ENCODE measurements around the gene DNASE1L1.
A peak's percentile ranks its signal among the peaks of the same experiment; 100 is the strongest.

The DNASE1L1 gene

GRCh38 chrX:154380153-154380552 is 28.9 kb downstream of the DNASE1L1 start:
- Histone ChIP-seq H3K27me3 (replicated peaks; ENCODE audit: control insufficient read depth, insufficient read depth, low read length) (no peaks in the 10 kb centered on the region), H3K36me3 (ENCODE audit: control insufficient read depth, insufficient read depth, low read length) (peaks cover 1% of the 10 kb centered on the region), H3K4me3 (replicated peaks; ENCODE audit: low read depth, low read length) (peak overlapping the region; percentile 78)
- TF ChIP-seq CTCF (IDR thresholded peaks at IDR 0.05; ENCODE audit: insufficient read depth, low read length, poor library complexity, severe bottlenecking): no peak
- no peak for DNase-seq (ENCODE audit: extremely low read depth, insufficient read length)

- Histone ChIP-seq H3K4me3 (replicated peaks; ENCODE audit: low read depth, low read length) (peak overlapping the region; percentile 78), H3K36me3 (ENCODE audit: control insufficient read depth, insufficient read depth, low read length) (peaks cover 1% of the 10 kb centered on the region), H3K27me3 (replicated peaks; ENCODE audit: control insufficient read depth, insufficient read depth, low read length) (no peaks in the 10 kb centered on the region)
- no peak for TF ChIP-seq CTCF (IDR thresholded peaks at IDR 0.05; ENCODE audit: insufficient read depth, low read length, poor library complexity, severe bottlenecking)
- DNase-seq (ENCODE audit: extremely low read depth, insufficient read length): no peak
Observed at GRCh38 chrX:154379569-154379951, 29.5 kb downstream of the DNASE1L1 start.

- Histone ChIP-seq H3K36me3 (ENCODE audit: control insufficient read depth, insufficient read depth, low read length) (peaks cover 1% of the 10 kb centered on the region), H3K4me3 (replicated peaks; ENCODE audit: low read depth, low read length) (peak within 1 kb of the TSS; percentile 78), H3K27me3 (replicated peaks; ENCODE audit: control insufficient read depth, insufficient read depth, low read length) (no peaks in the 10 kb centered on the region)
- TF ChIP-seq CTCF (IDR thresholded peaks at IDR 0.05; ENCODE audit: insufficient read depth, low read length, poor library complexity, severe bottlenecking): no peak
- DNase-seq (ENCODE audit: extremely low read depth, insufficient read length): peak; percentile 100
Observed at GRCh38 chrX:154378799-154379568, 30.1 kb downstream of the DNASE1L1 start, which contains the start of gene EMD. Gene EMD (plus strand): TSS chrX:154379295. CDS start chrX:154379485, 190 bp downstream.

GRCh38 chrX:154378059-154378798 is 30.8 kb downstream of the DNASE1L1 start:
- Histone ChIP-seq H3K4me3 (replicated peaks; ENCODE audit: low read depth, low read length) (peak overlapping the region; percentile 57), H3K36me3 (ENCODE audit: control insufficient read depth, insufficient read depth, low read length) (peaks cover 1% of the 10 kb centered on the region), H3K27me3 (replicated peaks; ENCODE audit: control insufficient read depth, insufficient read depth, low read length) (no peaks in the 10 kb centered on the region)
- TF ChIP-seq CTCF (IDR thresholded peaks at IDR 0.05; ENCODE audit: insufficient read depth, low read length, poor library complexity, severe bottlenecking): no peak
- DNase-seq (ENCODE audit: extremely low read depth, insufficient read length): no peak

GRCh38 chrX:154376774-154377173 is 32.3 kb downstream of the DNASE1L1 start:
- no peak for DNase-seq (ENCODE audit: extremely low read depth, insufficient read length)
- no peak for TF ChIP-seq CTCF (IDR thresholded peaks at IDR 0.05; ENCODE audit: insufficient read depth, low read length, poor library complexity, severe bottlenecking)
- H3K27me3 ChIP-seq (replicated peaks; ENCODE audit: control insufficient read depth, insufficient read depth, low read length): no peaks in the 10 kb centered on the region
- no peaks in the 10 kb centered on the region; the same call in none of the 2 replicates for H3K36me3 ChIP-seq (ENCODE audit: control insufficient read depth, insufficient read depth, low read length)
- no peak overlapping the region for H3K4me3 ChIP-seq (replicated peaks; ENCODE audit: low read depth, low read length)

Data from GM06990 (cell line).